Ishikawa (cell line): Measurements from ENCODE around the gene PTPRN2.

Experiments used
- EP300 ChIP-seq: IDR thresholded peaks from 2 replicates; pipeline ENCODE4 v1.6.1; 2012; ENCODE audit warnings: borderline replicate concordance
- RAD21 ChIP-seq: IDR thresholded peaks from 2 replicates; pipeline ENCODE4 v1.6.1; 2012; ENCODE audit warnings: low read depth
- ZBTB7A ChIP-seq: IDR thresholded peaks from 2 replicates; pipeline ENCODE4 v1.6.1; 2012; ENCODE audit warnings: low read depth

- TF ChIP-seq RAD21 (no peak), ZBTB7A (no peak), EP300 (no peak)
These were observed 971.8 kb downstream of the PTPRN2 start for GRCh38 chr7:157615852-157616251.
